Activated CD8-positive, alpha-beta T cell treated with anti-CD3 and anti-CD28 coated beads for 36 hours (primary cell): ENCODE measurements around the gene PTCRA. TPM values are rescaled to one million over a fixed set of nuclear protein-coding genes. Genes with fewer than 3 reads are reported as not detected.

Experiments
- ATAC-seq: fragments of 200-7000 bp; cut with Tn5 transposase; one replicate; pipeline ENCODE4 v1.10.0; 2021; ENCODE audit warnings: mild to moderate bottlenecking, moderate library complexity
- CTCF ChIA-PET: fragments of 350-600 bp; sonication (Branson Sonifier 250); formaldehyde crosslinking; loops from one replicate; lab custom pipeline; 2021; ENCODE audit warnings: antibody characterized with exemption; lab: Charles Lee
- POLR2A ChIA-PET: fragments of 350-600 bp; sonication (Branson Sonifier 250); formaldehyde crosslinking; loops from one replicate; lab custom pipeline; 2021; ENCODE audit warnings: antibody characterized with exemption; lab: Charles Lee
- DNase-seq: peaks from one replicate; pipeline ENCODE4 v3.0.0-alpha.2; 2020
- H3K27ac Mint-ChIP-seq: one replicate; pipeline ENCODE4 v1.8.0; 2021; ENCODE audit warnings: mild to moderate bottlenecking, mixed read lengths
- H3K27me3 Mint-ChIP-seq: one replicate; pipeline ENCODE4 v1.8.0; 2021; ENCODE audit warnings: mixed read lengths
- H3K36me3 Mint-ChIP-seq: one replicate; pipeline ENCODE4 v1.8.0; 2021; ENCODE audit warnings: low read depth, mixed read lengths
- H3K4me1 Mint-ChIP-seq: one replicate; pipeline ENCODE4 v1.8.0; 2021; ENCODE audit warnings: low read depth, mixed read lengths
- H3K4me3 Mint-ChIP-seq: one replicate; pipeline ENCODE4 v1.8.0; 2021; ENCODE audit warnings: mild to moderate bottlenecking, moderate library complexity, mixed read lengths
- H3K9me3 Mint-ChIP-seq: one replicate; pipeline ENCODE4 v1.8.0; 2021; ENCODE audit warnings: mixed read lengths
- intact Hi-C: fragments of 100-400 bp; cut with micrococcal nuclease; formaldehyde crosslinking; loops from one replicate; pipeline ENCODE4 v1.10.0; 2022
- total RNA-seq, 2 experiments: library from RNA; stranded (reverse); gene quantifications; one replicate each; pipeline ENCODE4 v1.2.3, GENCODE V29; 2021
- TF ChIP-seq, protein P1 (sequence below): fragments of 200-600 bp; IDR thresholded peaks from one replicate; pipeline ENCODE4 v1.8.0; 2022; ENCODE audit warnings: antibody characterized with exemption, mild to moderate bottlenecking

The PTCRA gene
- total RNA-seq, 2 experiments from 2014 or later: not detected

DNA sequence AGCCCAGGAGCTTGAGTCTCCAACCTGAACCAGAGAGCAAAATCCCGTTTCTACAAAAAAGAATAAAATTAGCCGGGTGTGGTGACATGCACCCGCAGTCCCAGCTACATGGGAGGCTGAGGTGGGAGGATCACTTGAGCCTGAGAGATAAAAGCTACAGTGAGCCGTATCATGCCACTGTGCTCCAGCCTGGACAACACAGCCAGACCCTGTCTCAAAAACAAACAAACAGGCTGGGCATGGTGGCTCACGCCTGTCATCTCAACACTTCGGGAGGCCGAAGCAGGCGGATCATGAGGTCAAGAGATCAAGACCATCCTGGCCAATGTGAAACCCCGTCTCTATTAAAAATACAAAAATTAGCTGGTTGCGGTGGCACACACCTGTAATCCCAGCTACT is 11.4 kb upstream of the PTCRA start:
- no peaks in the 10 kb centered on the region for H3K9me3 Mint-ChIP-seq
- intact Hi-C loops: loop anchor here (5.0 to 10.0 kb wide), 2 partner anchors 150 to 238 kb away; partner anchors contain the start of genes CUL7, KLC4 and MRPL2
- TF ChIP-seq, protein P1, sequence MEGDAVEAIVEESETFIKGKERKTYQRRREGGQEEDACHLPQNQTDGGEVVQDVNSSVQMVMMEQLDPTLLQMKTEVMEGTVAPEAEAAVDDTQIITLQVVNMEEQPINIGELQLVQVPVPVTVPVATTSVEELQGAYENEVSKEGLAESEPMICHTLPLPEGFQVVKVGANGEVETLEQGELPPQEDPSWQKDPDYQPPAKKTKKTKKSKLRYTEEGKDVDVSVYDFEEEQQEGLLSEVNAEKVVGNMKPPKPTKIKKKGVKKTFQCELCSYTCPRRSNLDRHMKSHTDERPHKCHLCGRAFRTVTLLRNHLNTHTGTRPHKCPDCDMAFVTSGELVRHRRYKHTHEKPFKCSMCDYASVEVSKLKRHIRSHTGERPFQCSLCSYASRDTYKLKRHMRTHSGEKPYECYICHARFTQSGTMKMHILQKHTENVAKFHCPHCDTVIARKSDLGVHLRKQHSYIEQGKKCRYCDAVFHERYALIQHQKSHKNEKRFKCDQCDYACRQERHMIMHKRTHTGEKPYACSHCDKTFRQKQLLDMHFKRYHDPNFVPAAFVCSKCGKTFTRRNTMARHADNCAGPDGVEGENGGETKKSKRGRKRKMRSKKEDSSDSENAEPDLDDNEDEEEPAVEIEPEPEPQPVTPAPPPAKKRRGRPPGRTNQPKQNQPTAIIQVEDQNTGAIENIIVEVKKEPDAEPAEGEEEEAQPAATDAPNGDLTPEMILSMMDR: no peak
- H3K27ac Mint-ChIP-seq: no peak overlapping the region
- ATAC-seq (no peak), DNase-seq (no peak)
- H3K4me1 Mint-ChIP-seq: peaks cover 11% of the 10 kb centered on the region
- H3K4me3 Mint-ChIP-seq: no peak overlapping the region
- ChIA-PET POLR2A (interaction anchor here (0.6 kb wide), 1 partner anchor 1107 kb away, joined by 3 read pairs; no protein-coding TSS in a partner anchor), CTCF (interaction anchor here (1.8 kb wide), 1 partner anchor 13 kb away, joined by 3 read pairs; no protein-coding TSS in a partner anchor)
- H3K36me3 Mint-ChIP-seq: no peaks in the 10 kb centered on the region
- no peaks in the 10 kb centered on the region for H3K27me3 Mint-ChIP-seq

- TF ChIP-seq, protein P1: no peak
- H3K4me3 Mint-ChIP-seq: no peak overlapping the region
- POLR2A ChIA-PET: interaction anchor here (1.6 kb wide), 1 partner anchor 17 kb away, joined by 4 read pairs; a partner anchor contains a TSS
These were observed 8.5 kb upstream of the PTCRA start for GRCh38 chr6:42907336-42907735.

GRCh38 chr6:42909835-42910234 is 6.0 kb upstream of the PTCRA start:
- no peaks in the 10 kb centered on the region for H3K9me3 Mint-ChIP-seq
- DNase-seq (peak; percentile 29), ATAC-seq (no peak)
- intact Hi-C loops: loop anchor here (10.0 kb wide), 1 partner anchor 145 kb away; the partner anchor contains the start of genes CUL7, KLC4 and MRPL2
- CTCF ChIA-PET: interaction anchor here (1.6 to 1.7 kb wide), 2 partner anchors 8 to 19 kb away, joined by 5 to 13 read pairs; partner anchors contain the start of gene CNPY3
- TF ChIP-seq, protein P1: no peak
- no peak overlapping the region for H3K27ac Mint-ChIP-seq
- H3K36me3 Mint-ChIP-seq: no peaks in the 10 kb centered on the region
- no peak overlapping the region for H3K4me3 Mint-ChIP-seq
- H3K27me3 Mint-ChIP-seq: peaks cover 10% of the 10 kb centered on the region
- POLR2A ChIA-PET: no interaction called here
- H3K4me1 Mint-ChIP-seq: peaks cover 4% of the 10 kb centered on the region

More at GRCh38 chr6:42907336-42907735, 8.5 kb upstream of the PTCRA start:
- Mint-ChIP-seq H3K27ac (no peak overlapping the region), H3K4me1 (peaks cover 4% of the 10 kb centered on the region), H3K27me3 (peaks cover 5% of the 10 kb centered on the region), H3K9me3 (no peaks in the 10 kb centered on the region), H3K36me3 (no peaks in the 10 kb centered on the region)
- intact Hi-C loops: loop anchor here (10.0 kb wide), 1 partner anchor 147 kb away; the partner anchor contains the start of genes CUL7, KLC4 and MRPL2
- DNase-seq: no peak
- ATAC-seq: no peak
- CTCF ChIA-PET: interaction anchor here (2.2 to 3.6 kb wide), 2 partner anchors 8 to 236 kb away, joined by 8 to 12 read pairs; no protein-coding TSS in a partner anchor

GRCh38 chr6:42911171-42912021 is 4.5 kb upstream of the PTCRA start:
- Mint-ChIP-seq H3K36me3 (no peaks in the 10 kb centered on the region), H3K27ac (no peak overlapping the region), H3K4me1 (peaks cover 4% of the 10 kb centered on the region), H3K4me3 (peak overlapping the region; percentile 43), H3K27me3 (peaks cover 10% of the 10 kb centered on the region), H3K9me3 (no peaks in the 10 kb centered on the region)
- ChIA-PET POLR2A (interaction anchor here (1.3 kb wide), 1 partner anchor 18 kb away, joined by 4 read pairs; the partner anchor contains the start of gene CNPY3), CTCF (interaction anchor here (0.9 to 1.8 kb wide), 4 partner anchors 10 to 232 kb away, joined by 3 to 13 read pairs (median 4); partner anchors contain the start of gene CNPY3)
- TF ChIP-seq, protein P1: no peak
- DNase-seq (no peak), ATAC-seq (peak; percentile 39)
- intact Hi-C loops: no loop called here
